Fibroblast of skin of right quadriceps (primary cell): ENCODE results near the gene PCNT.
A peak's percentile ranks its signal among the peaks of the same experiment; 100 is the strongest.
"Not testable (repeated sequence)": the region's sequence is repeated elsewhere in the genome, so short reads cannot be mapped to it uniquely, and the experiment has no call there.

Source experiments
- DNase-seq: peaks from one replicate; pipeline ENCODE4 v3.0.0-alpha.2; 2013

The PCNT gene

GRCh38 chr21:46455575-46456385 is 131.8 kb downstream of the PCNT start:
- DNase-seq = peak; percentile 42

- DNase-seq = no peak
These were observed 132.8 kb downstream of the PCNT start for GRCh38 chr21:46456750-46457149.

GRCh38 chr21:46457801-46458314 is 133.9 kb downstream of the PCNT start:
- DNase-seq = peak; percentile 35

GRCh38 chr21:46458315-46459023 is 134.5 kb downstream of the PCNT start, which contains the start of gene DIP2A:
TSS of gene DIP2A (plus strand) at chr21:46458891. CDS start at chr21:46459132, 241 bp downstream.
- peak; percentile 97 for DNase-seq

- no peak for DNase-seq
These were observed 135.0 kb downstream of the PCNT start for GRCh38 chr21:46459024-46459355.

- DNase-seq = peak; percentile 25
These were observed 135.6 kb downstream of the PCNT start for GRCh38 chr21:46459356-46460112.

GRCh38 chr21:46461909-46462308 is 138.0 kb downstream of the PCNT start:
- no peak for DNase-seq

- not testable (repeated sequence) for DNase-seq
These were observed 141.2 kb downstream of the PCNT start for GRCh38 chr21:46465153-46465552.

GRCh38 chr21:46465651-46466050 is 141.7 kb downstream of the PCNT start:
- no peak for DNase-seq

GRCh38 chr21:46468108-46468774 is 144.3 kb downstream of the PCNT start:
- DNase-seq = no peak

GRCh38 chr21:46469275-46469674 is 145.3 kb downstream of the PCNT start:
- DNase-seq = no peak

- DNase-seq = no peak
These were observed 147.6 kb downstream of the PCNT start for GRCh38 chr21:46471514-46471913.

- DNase-seq = no peak
These were observed 148.3 kb downstream of the PCNT start for GRCh38 chr21:46472246-46472645.

- no peak for DNase-seq
These were observed 150.4 kb downstream of the PCNT start for GRCh38 chr21:46474382-46474781.

- no peak for DNase-seq
These were observed 151.3 kb downstream of the PCNT start for GRCh38 chr21:46475296-46475695.

- no peak for DNase-seq
These were observed 153.8 kb downstream of the PCNT start for GRCh38 chr21:46477765-46478164.

- no peak for DNase-seq
These were observed 155.0 kb downstream of the PCNT start for GRCh38 chr21:46478910-46479309.

- no peak for DNase-seq
These were observed 156.5 kb downstream of the PCNT start for GRCh38 chr21:46480466-46480865.

- DNase-seq = no peak
These were observed 158.4 kb downstream of the PCNT start for GRCh38 chr21:46482225-46482845.

GRCh38 chr21:46482846-46483231 is 158.9 kb downstream of the PCNT start:
- no peak for DNase-seq

GRCh38 chr21:46483300-46484295 is 159.6 kb downstream of the PCNT start:
- no peak for DNase-seq
